A549 (cell line): ENCODE data around the gene TKTL1. TPM values are rescaled to one million over a fixed set of nuclear protein-coding genes. Genes with fewer than 3 reads are reported as not detected.

ENCODE experiments used
- ATAC-seq, 2 experiments: fragments of 200-7000 bp in 1 of 2; fragments of >200 bp in 1 of 2; cut with Nextera tagmentation in 1 of 2; cut with Tn5 transposase in 1 of 2; 3 replicates each; pipeline versions ENCODE4 v1.8.0 to v1.9.1; 2018 to 2020; ENCODE audit warnings: mild to moderate bottlenecking in 1 of 2, moderate library complexity in 1 of 2
- CTCF ChIA-PET: fragments of 300-600 bp; sonication (Branson Sonifier 250); formaldehyde crosslinking; extraction: SDS; loops from one replicate; lab custom pipeline; 2021; ENCODE audit warnings: antibody characterized with exemption, inconsistent platforms; lab: Yijun Ruan, JAX
- POLR2A ChIA-PET: fragments of 350-600 bp; formaldehyde crosslinking; extraction: SDS; loops from one replicate; lab custom pipeline; 2021; ENCODE audit warnings: antibody characterized with exemption, inconsistent platforms; lab: Yijun Ruan, JAX
- DNase-seq, 2 experiments: peaks; one replicate each; pipeline versions ENCODE4 v3.0.0 to v3.0.0-alpha.2; 2011 to 2016; ENCODE audit warnings: low read depth in 1 of 2, low spot score in 1 of 2
- FAIRE-seq: peaks from 2 replicates; lab custom pipeline; 2011; peaks lifted over from hg19 to GRCh38; lab: Jason Lieb, UNC
- H3K27ac ChIP-seq, 2 experiments: fragments of >200 bp; sonication (Bioruptor Twin); formaldehyde crosslinking; 3 replicates each; pipeline ENCODE4 v1.5.1; 2016 to 2017
- H3K4me1 ChIP-seq: fragments of >200 bp; sonication (Bioruptor Twin); formaldehyde crosslinking; 3 replicates; pipeline ENCODE4 v1.6.1; 2016
- H3K4me2 ChIP-seq: fragments of >200 bp; sonication (Bioruptor Twin); formaldehyde crosslinking; 3 replicates; pipeline ENCODE4 v1.6.1; 2016
- H3K4me3 ChIP-seq: fragments of >200 bp; sonication (Bioruptor Twin); formaldehyde crosslinking; 3 replicates; pipeline ENCODE4 v1.5.1; 2016
- H3K9me3 ChIP-seq: fragments of >200 bp; sonication (Bioruptor Twin); formaldehyde crosslinking; 3 replicates; pipeline ENCODE4 v1.6.1; 2016
- CBX8 ChIP-seq: fragments of 200-600 bp; sonication (generic); IDR thresholded peaks from 2 replicates; pipeline ENCODE4 v1.6.1; 2016
- CEBPB ChIP-seq, 2 experiments: fragments of >200 bp in 1 of 2; sonication (Bioruptor Twin) in 1 of 2; formaldehyde crosslinking in 1 of 2; IDR thresholded peaks; 2 replicates each; pipeline ENCODE4 v1.6.1; 2012 to 2016
- EP300 ChIP-seq, 2 experiments: fragments of >200 bp; sonication (Bioruptor Twin); formaldehyde crosslinking; IDR thresholded peaks; 2 replicates in 1 of 2; 3 replicates in 1 of 2; pipeline ENCODE4 v1.6.1; 2016 to 2017
- ESRRA ChIP-seq: fragments of 150-350 bp; IDR thresholded peaks from 2 replicates; pipeline ENCODE4 v1.6.1; 2014; ENCODE audit warnings: mild to moderate bottlenecking, low read length, borderline replicate concordance
- FOSL2 ChIP-seq, 2 experiments: fragments of 450-650 bp in 1 of 2; fragments of >200 bp in 1 of 2; sonication (Bioruptor Twin) in 1 of 2; formaldehyde crosslinking; IDR thresholded peaks; 2 replicates each; pipeline versions ENCODE4 v1.5.0 to v1.6.1; 2016 to 2020; ENCODE audit warnings: mild to moderate bottlenecking in 1 of 2, moderate library complexity in 1 of 2
- FOXS1 ChIP-seq: fragments of 250-450 bp; sonication (Bioruptor Pico); IDR thresholded peaks from 2 replicates; pipeline ENCODE4 v1.5.0; 2020; ENCODE audit warnings: mild to moderate bottlenecking, moderate library complexity
- GATA3 ChIP-seq: IDR thresholded peaks from 2 replicates; pipeline ENCODE4 v1.6.1; 2012; ENCODE audit warnings: borderline replicate concordance
- HOXA7 ChIP-seq: fragments of 250-450 bp; sonication (Bioruptor Pico); IDR thresholded peaks from 2 replicates; pipeline ENCODE4 v1.5.0; 2020; ENCODE audit warnings: mild to moderate bottlenecking, moderate library complexity
- HOXB13 ChIP-seq: fragments of 250-450 bp; sonication (Bioruptor Pico); IDR thresholded peaks from 2 replicates; pipeline ENCODE4 v1.5.0; 2020; ENCODE audit warnings: low read depth, mild to moderate bottlenecking, moderate library complexity
- JUN ChIP-seq, 2 experiments: fragments of >200 bp; sonication (Bioruptor Twin); formaldehyde crosslinking; IDR thresholded peaks; 2 replicates in 1 of 2; 3 replicates in 1 of 2; pipeline ENCODE4 v1.6.1; 2016 to 2017
- JUNB ChIP-seq: fragments of >200 bp; sonication (Bioruptor Twin); formaldehyde crosslinking; IDR thresholded peaks from 2 replicates; pipeline ENCODE4 v1.6.1; 2016
- MAZ ChIP-seq: fragments of 150-350 bp; IDR thresholded peaks from 2 replicates; pipeline ENCODE4 v1.6.1; 2014; ENCODE audit warnings: antibody characterized with exemption, low read depth, low read length, borderline replicate concordance
- MYC ChIP-seq: IDR thresholded peaks from 2 replicates; pipeline ENCODE4 v1.6.1; 2012; ENCODE audit warnings: mild to moderate bottlenecking, inconsistent platforms, low read length, improper control_type of control experiment, borderline replicate concordance
- NPAS2 ChIP-seq: fragments of 250-450 bp; sonication (Bioruptor Pico); IDR thresholded peaks from 2 replicates; pipeline ENCODE4 v1.8.0; 2022; ENCODE audit warnings: mild to moderate bottlenecking, moderate library complexity, borderline replicate concordance
- NR3C1 ChIP-seq: fragments of >200 bp; sonication (Bioruptor Twin); formaldehyde crosslinking; IDR thresholded peaks from 3 replicates; pipeline ENCODE4 v1.6.1; 2017
- POLR2A ChIP-seq: IDR thresholded peaks from 2 replicates; pipeline ENCODE4 v1.6.1; 2012; ENCODE audit warnings: mild to moderate bottlenecking, low read length
- RARB ChIP-seq: fragments of 250-450 bp; sonication (Bioruptor Pico); IDR thresholded peaks from 2 replicates; pipeline ENCODE4 v1.8.0; 2021; ENCODE audit warnings: mild to moderate bottlenecking, moderate library complexity
- RNF2 ChIP-seq: fragments of 200-600 bp; sonication (generic); IDR thresholded peaks from 2 replicates; pipeline ENCODE4 v1.6.1; 2016; ENCODE audit warnings: low read depth, mild to moderate bottlenecking, antibody characterized with exemption, moderate library complexity, borderline replicate concordance
- SMC3 ChIP-seq: fragments of >200 bp; sonication (Bioruptor Twin); formaldehyde crosslinking; IDR thresholded peaks from 3 replicates; pipeline ENCODE4 v1.6.1; 2018; ENCODE audit warnings: inconsistent platforms
- SREBF2 ChIP-seq: fragments of 450-650 bp; IDR thresholded peaks from 2 replicates; pipeline ENCODE4 v1.6.1; 2014; ENCODE audit warnings: mild to moderate bottlenecking, moderate library complexity
- TP53 ChIP-seq: fragments of 250-450 bp; sonication (Bioruptor Pico); IDR thresholded peaks from 2 replicates; pipeline ENCODE4 v1.5.0; 2021; ENCODE audit warnings: mild to moderate bottlenecking, moderate library complexity
- ZC3H11A ChIP-seq: fragments of 450-650 bp; IDR thresholded peaks from 2 replicates; pipeline ENCODE4 v1.6.1; 2014; ENCODE audit warnings: antibody characterized with exemption, mild to moderate bottlenecking
- WGBS: methylation state at CpG from one replicate; pipeline ENCODE4 v1.1.6; 2017; ENCODE audit errors: missing lambda C conversion rate; 5-methylcytosine and 5-hydroxymethylcytosine counted together
- polyA plus RNA-seq, 4 experiments: library from polyadenylated mRNA; depleted of rRNA in 3 of 4; stranded (reverse); fragments of >200 nt; fragmentation: RNase III in 1 of 4; extraction: RNeasy Plus Mini Kit Qiagen cat#74134 plus additional on column Dnase treatment in 1 of 4; gene quantifications; 2 replicates in 3 of 4; 3 replicates in 1 of 4; pipeline ENCODE4 v1.2.3, GENCODE V29; 2011 to 2017
- TF ChIP-seq, protein P1 (sequence below): fragments of 450-650 bp; IDR thresholded peaks from 2 replicates; pipeline ENCODE4 v1.6.1; 2014; ENCODE audit warnings: antibody characterized with exemption
- TF ChIP-seq, protein P2 (sequence below): fragments of 250-450 bp; sonication (Bioruptor Pico); IDR thresholded peaks from 2 replicates; pipeline ENCODE4 v1.5.0; 2020; ENCODE audit warnings: low read depth, mild to moderate bottlenecking, moderate library complexity
- TF ChIP-seq, protein P3 (sequence below): IDR thresholded peaks from 2 replicates; pipeline ENCODE4 v1.6.1; 2012
- TF ChIP-seq, protein P4 (sequence below): IDR thresholded peaks from 2 replicates; pipeline ENCODE4 v1.6.1; 2012; ENCODE audit warnings: low read depth, borderline replicate concordance
- TF ChIP-seq, protein P5 (sequence below): fragments of 250-450 bp; sonication (Bioruptor Pico); IDR thresholded peaks from 2 replicates; pipeline ENCODE4 v1.5.0; 2021; ENCODE audit warnings: mild to moderate bottlenecking, moderate library complexity, borderline replicate concordance
- TF ChIP-seq, protein P6 (sequence below): fragments of 150-350 bp; IDR thresholded peaks from 2 replicates; pipeline ENCODE4 v1.6.1; 2014; ENCODE audit warnings: low read depth, mild to moderate bottlenecking, low read length
- TF ChIP-seq, protein P7 (sequence below): fragments of >200 bp; sonication (Bioruptor Twin); formaldehyde crosslinking; IDR thresholded peaks from 3 replicates; pipeline ENCODE4 v1.6.1; 2016

Gene TKTL1
- polyA plus RNA-seq, 2 of the 4 experiments (the other 2 are of a cell fraction), result 0.14 TPM; not detected in 1

DNA sequence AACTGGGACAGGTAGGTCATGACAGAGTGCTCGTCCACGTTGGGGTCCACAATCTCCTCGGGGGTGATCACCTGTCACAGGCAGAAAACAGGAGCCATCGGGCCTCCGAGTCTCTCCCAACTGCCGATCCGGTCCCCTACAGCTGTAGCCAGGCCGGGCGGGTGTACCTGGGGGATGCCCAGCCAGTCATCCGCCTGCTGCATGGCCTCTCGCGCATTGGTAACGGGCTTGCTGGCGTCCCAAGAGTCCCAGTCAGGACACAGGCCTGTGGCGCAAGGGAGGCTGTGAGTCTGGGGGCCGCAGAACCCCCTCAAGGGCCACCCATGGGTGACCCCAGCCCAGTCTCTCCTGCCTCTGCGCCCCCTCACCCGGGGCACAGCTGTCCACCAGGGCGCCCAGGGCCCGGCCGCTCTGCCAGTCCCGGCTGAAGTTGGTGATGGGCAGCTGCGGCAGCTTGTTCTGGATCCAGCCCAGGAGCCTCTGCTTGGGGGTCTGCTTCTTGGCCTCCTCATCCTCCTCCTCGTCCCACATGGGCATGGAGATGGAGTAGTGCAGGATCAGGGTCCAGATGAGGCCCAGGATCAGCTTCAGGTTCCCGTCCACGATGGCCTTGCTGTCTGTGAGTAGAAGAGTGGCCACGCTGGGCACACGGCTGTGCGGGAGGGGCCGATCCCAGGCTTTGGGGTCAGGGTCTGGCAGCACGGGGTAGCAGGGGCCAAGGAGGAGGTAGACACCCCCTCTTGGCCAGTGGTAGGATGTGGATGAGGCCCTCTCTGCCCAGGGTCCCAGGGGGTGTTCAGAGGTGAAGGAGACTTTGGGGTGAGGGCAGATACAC is 72.1 kb downstream of the TKTL1 start (continued):
- TF ChIP-seq, protein P1, sequence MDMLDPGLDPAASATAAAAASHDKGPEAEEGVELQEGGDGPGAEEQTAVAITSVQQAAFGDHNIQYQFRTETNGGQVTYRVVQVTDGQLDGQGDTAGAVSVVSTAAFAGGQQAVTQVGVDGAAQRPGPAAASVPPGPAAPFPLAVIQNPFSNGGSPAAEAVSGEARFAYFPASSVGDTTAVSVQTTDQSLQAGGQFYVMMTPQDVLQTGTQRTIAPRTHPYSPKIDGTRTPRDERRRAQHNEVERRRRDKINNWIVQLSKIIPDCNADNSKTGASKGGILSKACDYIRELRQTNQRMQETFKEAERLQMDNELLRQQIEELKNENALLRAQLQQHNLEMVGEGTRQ, result no peak
- TF ChIP-seq RARB (CRISPR knock-in tag) (no peak), MAZ (no peak), TP53 (CRISPR knock-in tag) (no peak)
- TF ChIP-seq, protein P2, sequence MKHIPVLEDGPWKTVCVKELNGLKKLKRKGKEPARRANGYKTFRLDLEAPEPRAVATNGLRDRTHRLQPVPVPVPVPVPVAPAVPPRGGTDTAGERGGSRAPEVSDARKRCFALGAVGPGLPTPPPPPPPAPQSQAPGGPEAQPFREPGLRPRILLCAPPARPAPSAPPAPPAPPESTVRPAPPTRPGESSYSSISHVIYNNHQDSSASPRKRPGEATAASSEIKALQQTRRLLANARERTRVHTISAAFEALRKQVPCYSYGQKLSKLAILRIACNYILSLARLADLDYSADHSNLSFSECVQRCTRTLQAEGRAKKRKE, result no peak
- TF ChIP-seq, all 56 proteins: peak for 0

DNA sequence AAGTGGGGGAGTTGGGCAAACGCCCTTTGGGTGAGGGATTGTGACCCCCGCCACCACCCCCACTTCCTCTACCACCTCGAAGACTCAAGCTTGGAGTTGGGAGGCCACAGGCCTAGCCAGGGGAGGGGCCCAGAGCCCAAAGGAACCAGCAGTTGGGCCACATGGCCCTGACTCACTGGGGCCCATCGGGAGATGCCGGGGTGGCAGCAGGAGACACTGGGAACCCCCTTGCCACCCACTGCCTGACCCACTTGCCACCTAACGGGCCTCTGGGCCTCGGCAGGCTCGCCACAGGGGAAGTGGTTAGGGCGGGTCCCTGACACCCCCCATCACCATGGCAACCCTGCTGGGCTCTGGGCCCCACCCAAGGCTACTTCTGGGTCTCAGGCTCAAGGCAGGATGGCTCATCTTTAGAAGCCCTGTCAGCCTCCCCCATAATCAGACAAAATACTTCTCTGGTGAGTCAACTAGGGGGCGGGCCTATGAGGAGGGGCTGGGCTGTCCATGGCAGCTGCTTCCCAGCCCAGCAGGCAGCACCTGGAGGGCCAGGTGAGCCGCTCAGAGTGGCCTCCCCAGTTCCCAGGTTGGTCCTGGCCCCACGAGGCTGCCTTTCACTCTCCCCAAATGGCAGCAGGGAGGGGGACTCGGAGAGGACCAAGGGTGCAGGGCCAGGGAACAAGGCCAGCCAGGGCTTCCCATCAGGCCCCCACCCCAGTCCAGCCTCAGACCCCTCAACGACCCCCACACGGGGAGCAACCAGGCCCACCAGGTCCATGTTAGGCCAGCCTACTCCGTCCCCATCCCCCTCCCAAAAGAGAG is 73.2 kb downstream of the TKTL1 start:
- 1% methylated on average over 6 of the region's 16 CpGs for WGBS
- ChIA-PET POLR2A (interaction anchor here (0.6 to 1.5 kb wide), 4 partner anchors 15 to 83 kb away, joined by 3 to 8 read pairs (median 5); partner anchors contain the start of gene RPL10), CTCF (interaction anchor here (1.3 to 1.8 kb wide), 2 partner anchors 15 to 18 kb away, joined by 3 to 5 read pairs; no protein-coding TSS in a partner anchor)
- Histone ChIP-seq H3K9me3 (no peaks in the 10 kb centered on the region), H3K27ac (peak overlapping the region; percentile 98 to 100), H3K4me3 (peak overlapping the region; percentile 98), H3K4me1 (peaks cover 63% of the 10 kb centered on the region), H3K4me2 (peak overlapping the region; percentile 93)
- peak; percentile 68 to 87 for DNase-seq
- TF ChIP-seq FOSL2 (IDR thresholded peaks at IDR 0.05) (no peak), FOSL2 (CRISPR knock-in tag; IDR thresholded peaks at IDR 0.05) (peak; percentile 79), NPAS2 (CRISPR knock-in tag) (no peak), HOXA7 (CRISPR knock-in tag) (peak; percentile 49; the same call in 1 of the 2 replicates), GATA3 (peak; percentile 35; the same call in 1 of the 2 replicates), NR3C1 (no peak), CBX8 (no peak), ESRRA (no peak), ZC3H11A (no peak), TP53 (CRISPR knock-in tag) (no peak), RNF2 (no peak), HOXB13 (no peak), JUN (IDR thresholded peaks at IDR 0.05) (peak in 1 of 2 experiments; percentile 67; a peak in 3 of 5 replicates), POLR2A (peak; percentile 11; the same call in 1 of the 2 replicates), SMC3 (no peak), FOXS1 (CRISPR knock-in tag) (no peak), JUNB (no peak), EP300 (IDR thresholded peaks at IDR 0.05) (no peak), CEBPB (IDR thresholded peaks at IDR 0.05) (no peak), MYC (peak; percentile 44; the same call in 1 of the 2 replicates), SREBF2 (no peak)
- TF ChIP-seq, protein P3, sequence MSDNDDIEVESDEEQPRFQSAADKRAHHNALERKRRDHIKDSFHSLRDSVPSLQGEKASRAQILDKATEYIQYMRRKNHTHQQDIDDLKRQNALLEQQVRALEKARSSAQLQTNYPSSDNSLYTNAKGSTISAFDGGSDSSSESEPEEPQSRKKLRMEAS, result peak; percentile 35
- TF ChIP-seq, protein P4, sequence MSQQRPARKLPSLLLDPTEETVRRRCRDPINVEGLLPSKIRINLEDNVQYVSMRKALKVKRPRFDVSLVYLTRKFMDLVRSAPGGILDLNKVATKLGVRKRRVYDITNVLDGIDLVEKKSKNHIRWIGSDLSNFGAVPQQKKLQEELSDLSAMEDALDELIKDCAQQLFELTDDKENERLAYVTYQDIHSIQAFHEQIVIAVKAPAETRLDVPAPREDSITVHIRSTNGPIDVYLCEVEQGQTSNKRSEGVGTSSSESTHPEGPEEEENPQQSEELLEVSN, result no peak
- TF ChIP-seq, protein P5, sequence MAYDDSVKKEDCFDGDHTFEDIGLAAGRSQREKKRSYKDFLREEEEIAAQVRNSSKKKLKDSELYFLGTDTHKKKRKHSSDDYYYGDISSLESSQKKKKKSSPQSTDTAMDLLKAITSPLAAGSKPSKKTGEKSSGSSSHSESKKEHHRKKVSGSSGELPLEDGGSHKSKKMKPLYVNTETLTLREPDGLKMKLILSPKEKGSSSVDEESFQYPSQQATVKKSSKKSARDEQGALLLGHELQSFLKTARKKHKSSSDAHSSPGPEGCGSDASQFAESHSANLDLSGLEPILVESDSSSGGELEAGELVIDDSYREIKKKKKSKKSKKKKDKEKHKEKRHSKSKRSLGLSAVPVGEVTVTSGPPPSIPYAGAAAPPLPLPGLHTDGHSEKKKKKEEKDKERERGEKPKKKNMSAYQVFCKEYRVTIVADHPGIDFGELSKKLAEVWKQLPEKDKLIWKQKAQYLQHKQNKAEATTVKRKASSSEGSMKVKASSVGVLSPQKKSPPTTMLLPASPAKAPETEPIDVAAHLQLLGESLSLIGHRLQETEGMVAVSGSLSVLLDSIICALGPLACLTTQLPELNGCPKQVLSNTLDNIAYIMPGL (CRISPR knock-in tag), result no peak
- TF ChIP-seq, protein P6, sequence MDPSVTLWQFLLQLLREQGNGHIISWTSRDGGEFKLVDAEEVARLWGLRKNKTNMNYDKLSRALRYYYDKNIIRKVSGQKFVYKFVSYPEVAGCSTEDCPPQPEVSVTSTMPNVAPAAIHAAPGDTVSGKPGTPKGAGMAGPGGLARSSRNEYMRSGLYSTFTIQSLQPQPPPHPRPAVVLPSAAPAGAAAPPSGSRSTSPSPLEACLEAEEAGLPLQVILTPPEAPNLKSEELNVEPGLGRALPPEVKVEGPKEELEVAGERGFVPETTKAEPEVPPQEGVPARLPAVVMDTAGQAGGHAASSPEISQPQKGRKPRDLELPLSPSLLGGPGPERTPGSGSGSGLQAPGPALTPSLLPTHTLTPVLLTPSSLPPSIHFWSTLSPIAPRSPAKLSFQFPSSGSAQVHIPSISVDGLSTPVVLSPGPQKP, result no peak
- TF ChIP-seq, protein P7, sequence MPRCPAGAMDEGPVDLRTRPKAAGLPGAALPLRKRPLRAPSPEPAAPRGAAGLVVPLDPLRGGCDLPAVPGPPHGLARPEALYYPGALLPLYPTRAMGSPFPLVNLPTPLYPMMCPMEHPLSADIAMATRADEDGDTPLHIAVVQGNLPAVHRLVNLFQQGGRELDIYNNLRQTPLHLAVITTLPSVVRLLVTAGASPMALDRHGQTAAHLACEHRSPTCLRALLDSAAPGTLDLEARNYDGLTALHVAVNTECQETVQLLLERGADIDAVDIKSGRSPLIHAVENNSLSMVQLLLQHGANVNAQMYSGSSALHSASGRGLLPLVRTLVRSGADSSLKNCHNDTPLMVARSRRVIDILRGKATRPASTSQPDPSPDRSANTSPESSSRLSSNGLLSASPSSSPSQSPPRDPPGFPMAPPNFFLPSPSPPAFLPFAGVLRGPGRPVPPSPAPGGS, result no peak
- ATAC-seq, result peak; percentile 32 to 52
- FAIRE-seq, result no peak
